Inflammatory macrophage treated with lipopolysaccharide for 1 hour (primary cell): ENCODE data around the gene IFITM5.
"Not testable (repeated sequence)": the region's sequence is repeated elsewhere in the genome, so short reads cannot be mapped to it uniquely, and the experiment has no call there.

ENCODE experiments used
- DNase-seq, 2 donors: peaks; one replicate each; pipeline ENCODE4 v3.0.0-alpha.2; 2020 to 2022

Gene IFITM5

DNA sequence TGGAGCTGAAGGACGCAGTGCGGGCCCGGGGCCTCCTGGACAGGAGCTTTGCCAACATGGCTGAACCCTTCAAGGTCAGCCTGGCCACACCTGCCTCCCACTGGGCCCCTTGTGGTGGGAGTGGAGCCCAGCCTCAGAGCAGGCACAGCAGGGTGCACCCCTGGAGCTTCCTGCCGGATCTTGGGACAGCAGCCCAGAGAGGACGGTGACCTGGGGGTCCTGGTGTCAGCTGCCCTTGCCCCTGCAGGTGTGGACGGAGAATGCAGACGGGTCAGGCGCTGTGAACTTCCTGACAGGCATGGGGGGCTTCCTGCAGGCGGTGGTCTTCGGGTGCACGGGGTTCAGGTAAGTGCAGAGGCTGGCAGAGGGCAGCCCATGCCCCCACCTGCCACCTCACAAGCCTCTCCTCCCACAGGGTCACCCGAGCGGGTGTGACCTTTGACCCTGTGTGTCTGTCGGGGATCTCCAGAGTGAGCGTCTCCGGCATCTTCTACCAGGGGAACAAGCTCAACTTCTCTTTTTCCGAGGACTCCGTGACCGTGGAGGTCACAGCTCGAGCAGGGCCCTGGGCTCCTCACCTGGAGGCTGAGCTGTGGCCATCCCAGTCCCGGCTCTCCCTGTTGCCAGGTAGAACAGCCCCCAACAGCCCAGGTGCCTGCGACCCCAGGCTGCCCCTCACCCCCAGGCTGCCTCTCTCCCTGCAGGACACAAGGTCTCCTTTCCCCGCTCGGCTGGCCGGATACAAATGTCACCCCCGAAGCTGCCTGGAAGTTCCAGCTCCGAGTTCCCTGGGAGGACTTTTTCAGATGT lies 5.3 kb downstream of the IFITM5 start:
- no peak for DNase-seq

- no peak for DNase-seq
Observed at GRCh38 chr11:293271-293851, 6.0 kb downstream of the IFITM5 start.

- DNase-seq: no peak
Observed at GRCh38 chr11:292211-293121, 6.9 kb downstream of the IFITM5 start.

- no peak for DNase-seq
Observed at GRCh38 chr11:291281-292210, 7.8 kb downstream of the IFITM5 start.

- DNase-seq: no peak
Observed at GRCh38 chr11:290621-291231, 8.6 kb downstream of the IFITM5 start.

GRCh38 chr11:289712-290620 lies 9.4 kb downstream of the IFITM5 start:
- no peak for DNase-seq

- no peak for DNase-seq
Observed at GRCh38 chr11:289398-289711, 10.0 kb downstream of the IFITM5 start.

DNA sequence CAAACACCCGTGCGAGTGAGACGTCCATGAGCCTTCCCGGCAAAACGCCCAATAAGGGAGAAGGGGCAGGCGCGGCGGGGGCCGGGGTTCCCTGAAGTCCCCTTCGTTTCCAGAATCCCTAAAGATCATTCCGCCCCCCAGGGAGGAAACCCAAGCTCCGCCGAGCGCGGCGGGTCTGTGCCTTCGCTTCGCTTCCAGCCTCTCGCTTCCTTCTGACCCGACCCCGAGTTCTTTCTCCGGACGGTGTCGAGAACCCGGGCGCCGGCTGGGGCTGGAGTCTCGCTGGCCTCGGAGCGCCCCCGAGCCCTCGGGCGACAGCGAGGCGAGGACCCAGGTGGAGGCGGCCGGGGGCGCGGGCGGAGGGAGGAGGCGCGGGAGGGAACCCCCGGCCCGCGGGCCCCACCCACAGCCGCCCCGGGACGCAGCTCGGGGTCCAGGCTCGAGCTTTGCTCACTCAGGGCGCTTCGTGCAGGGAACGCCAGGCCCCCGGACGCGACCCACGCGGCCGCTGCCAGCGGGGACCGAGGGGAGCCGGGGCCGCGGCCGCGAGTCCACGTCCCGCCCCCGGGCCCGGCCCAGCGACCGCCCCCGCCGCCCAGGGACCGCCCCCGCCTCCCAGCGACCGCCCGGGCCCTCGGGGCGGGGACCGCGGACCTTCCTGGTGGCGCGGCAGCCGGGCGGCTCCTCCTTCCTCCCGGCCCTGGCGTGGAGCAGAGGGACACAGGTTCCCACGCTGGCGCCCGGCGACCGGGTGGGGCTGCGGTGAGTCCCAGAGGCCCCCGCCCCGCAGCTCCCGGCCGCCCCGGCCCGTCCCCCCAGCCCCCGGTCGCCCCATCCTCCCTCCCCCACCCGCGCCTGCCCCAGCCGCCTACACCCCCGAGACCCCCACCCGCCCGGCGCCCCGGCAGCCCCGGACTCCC lies 10.6 kb downstream of the IFITM5 start, which contains the start of gene PGGHG:
Gene PGGHG (plus strand): TSS at position 649 of the 920 bp plus-strand sequence. CDS start 691 bp downstream, outside the sequence.
- peak in 1 of 2 donors; percentile 34 for DNase-seq

DNA sequence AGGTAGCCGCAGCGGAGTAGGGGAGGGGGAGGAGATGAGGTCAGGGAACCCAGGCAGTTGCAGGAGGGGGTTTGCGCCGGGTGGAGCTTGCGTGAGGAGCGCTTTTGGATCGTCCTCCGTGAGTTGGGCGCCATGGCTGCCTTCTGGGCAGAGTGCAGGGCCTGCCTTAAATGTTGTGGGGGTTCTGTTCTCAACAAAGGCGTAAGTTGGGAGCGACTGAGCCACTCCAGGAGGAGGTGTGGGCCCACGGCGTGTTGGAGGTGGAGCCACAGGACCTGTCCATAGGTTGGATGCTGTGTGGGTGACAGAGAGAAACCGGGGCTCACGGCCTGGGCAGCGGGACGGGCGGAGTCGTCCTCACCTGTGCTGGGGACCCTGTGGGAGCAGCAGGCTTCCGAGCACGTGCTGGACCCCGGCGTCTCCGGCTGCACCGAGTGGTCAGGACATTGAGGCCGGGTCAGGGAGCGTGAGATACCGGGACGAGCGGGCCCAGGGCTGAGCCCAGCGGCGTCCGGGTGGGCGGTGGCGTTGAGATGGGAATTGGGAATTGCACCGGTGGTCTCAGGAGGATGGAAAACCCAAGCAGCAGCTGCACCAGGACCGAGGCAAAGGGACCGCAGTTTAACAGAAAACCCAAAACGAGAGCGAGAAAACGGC lies 11.4 kb downstream of the IFITM5 start:
- no peak for DNase-seq

DNA sequence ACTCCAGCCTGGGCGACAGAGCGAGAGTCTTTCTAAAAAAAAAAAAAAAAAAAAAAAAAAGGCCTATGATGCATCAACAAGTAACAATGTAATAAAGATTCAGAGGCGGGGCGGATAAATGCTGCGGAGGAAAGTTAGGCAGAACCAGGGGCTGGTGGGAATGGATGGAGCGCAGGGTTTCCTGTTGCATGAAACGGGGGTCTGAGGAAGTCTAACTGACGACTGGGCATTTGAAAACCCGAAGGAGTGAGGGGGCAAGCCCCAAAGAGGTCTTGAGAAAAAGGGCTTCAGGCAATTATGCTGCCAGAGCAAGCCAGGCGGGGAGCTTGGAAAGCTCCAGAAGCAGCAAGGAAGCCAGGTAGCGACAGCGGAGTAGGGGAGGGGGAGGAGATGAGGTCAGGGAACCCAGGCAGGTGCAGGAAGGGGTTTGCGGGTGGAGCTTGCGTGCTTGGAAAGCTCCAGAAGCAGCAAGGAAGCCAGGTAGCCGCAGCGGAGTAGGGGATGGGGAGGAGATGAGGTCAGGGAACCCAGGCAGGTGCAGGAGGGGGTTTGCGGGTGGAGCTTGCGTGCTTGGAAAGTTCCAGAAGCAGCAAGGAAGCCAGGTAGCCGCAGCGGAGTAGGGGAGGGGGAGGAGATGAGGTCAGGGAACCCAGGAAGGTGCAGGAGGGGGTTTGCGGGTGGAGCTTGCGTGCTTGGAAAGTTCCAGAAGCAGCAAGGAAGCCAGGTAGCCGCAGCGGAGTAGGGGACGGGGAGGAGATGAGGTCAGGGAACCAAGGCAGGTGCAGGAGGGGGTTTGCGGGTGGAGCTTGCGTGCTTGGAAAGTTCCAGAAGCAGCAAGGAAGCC lies 12.1 kb downstream of the IFITM5 start:
- DNase-seq: not testable (repeated sequence)

DNA sequence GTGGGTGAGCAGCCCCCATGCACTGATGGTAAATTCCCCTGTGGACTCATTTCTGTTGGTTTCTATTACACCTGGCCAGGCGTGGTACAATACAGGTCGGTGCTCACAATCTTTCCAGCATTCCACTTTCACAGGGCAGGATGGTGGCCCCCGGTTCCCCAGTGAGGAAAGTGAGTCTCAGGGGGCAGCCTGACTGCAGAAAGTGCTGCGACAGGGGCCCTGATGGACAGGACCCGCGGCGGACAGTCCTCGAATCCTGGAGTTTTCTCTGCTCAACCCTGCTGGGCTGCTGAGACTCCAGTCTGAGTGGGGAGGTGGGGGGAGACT lies 13.5 kb downstream of the IFITM5 start:
- no peak for DNase-seq

GRCh38 chr11:285021-285893 lies 14.1 kb downstream of the IFITM5 start:
- DNase-seq: no peak

DNA sequence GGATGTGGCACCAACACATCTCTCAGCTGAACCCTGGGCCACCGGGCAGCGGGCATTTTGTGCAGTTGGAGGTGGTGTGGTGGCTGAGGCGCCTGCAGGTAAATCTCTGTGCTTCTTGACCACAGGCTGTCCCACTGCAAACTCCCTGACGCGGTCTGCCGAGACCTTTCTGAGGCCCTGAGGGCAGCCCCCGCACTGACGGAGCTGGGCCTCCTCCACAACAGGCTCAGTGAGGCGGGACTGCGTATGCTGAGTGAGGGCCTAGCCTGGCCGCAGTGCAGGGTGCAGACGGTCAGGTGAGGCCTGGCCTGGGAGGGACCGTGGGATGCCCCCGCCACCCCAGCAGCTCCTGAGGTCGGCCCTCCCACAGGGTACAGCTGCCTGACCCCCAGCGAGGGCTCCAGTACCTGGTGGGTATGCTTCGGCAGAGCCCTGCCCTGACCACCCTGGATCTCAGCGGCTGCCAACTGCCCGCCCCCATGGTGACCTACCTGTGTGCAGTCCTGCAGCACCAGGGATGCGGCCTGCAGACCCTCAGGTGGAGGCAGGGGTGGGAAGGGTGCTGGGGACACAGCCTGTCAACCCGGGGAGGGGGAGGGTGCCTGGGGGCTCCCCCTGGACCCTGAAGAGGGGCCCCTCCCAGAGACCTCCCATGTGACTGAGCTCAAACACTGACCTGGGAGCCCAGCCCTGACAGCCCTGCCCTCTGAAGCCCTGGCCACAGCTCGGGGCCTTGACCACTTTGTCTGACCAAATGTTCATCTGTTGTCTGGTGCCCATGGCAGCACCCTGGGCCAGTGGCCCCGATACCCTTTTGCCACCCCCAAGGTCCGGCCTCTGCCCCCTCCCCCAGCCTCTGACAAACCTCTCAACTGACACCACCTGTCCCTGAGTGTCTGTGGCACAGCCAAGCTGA lies 15.0 kb downstream of the IFITM5 start:
- no peak for DNase-seq

DNA sequence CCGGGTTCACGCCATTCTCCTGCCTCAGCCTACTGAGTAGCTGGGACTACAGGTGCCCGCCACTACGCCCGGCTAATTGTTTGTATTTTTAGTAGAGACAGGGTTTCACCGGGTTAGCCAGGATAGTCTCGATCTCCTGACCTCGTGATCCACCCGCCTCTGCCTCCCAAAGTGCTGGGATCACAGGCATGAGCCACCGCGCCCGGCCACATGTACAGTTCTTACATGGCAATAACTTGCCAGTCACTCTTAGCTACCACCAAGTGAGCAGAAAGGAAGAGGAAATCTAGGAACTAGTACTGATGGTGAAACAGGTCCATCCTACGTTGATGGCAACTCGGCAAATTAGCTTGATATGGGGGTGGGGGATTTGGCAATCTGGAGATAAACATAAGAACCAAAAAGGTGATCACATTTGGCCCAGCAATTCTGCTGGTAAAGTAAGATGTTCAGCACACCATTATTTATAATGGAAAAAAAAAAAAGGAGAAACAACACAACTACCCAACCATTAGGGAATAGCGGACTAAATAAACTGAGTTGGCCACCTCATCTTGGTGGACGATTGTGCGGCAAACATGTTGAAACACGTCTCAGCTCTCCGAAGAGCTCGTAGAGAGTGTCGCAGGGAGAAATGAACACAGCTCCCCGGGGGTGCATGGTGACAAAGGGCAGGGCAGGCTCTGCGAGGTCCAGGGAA lies 15.8 kb downstream of the IFITM5 start:
- DNase-seq: no peak

- no peak for DNase-seq
Observed at GRCh38 chr11:282630-283360, 16.5 kb downstream of the IFITM5 start.
